Osteoblast (primary cell): ENCODE results near the gene NOXO1. TPM values are rescaled to one million over a fixed set of nuclear protein-coding genes. Genes with fewer than 3 reads are reported as not detected.

Experiments used
- DNase-seq: peaks from one replicate; pipeline ENCODE4 v3.0.0; 2011; ENCODE audit warnings: low spot score, mixed read lengths; ENCODE audit not compliant: insufficient read length; ENCODE audit errors: missing footprints
- H2AFZ ChIP-seq: 2 replicates; pipeline ENCODE4 v1.6.0; 2011; ENCODE audit warnings: mild to moderate bottlenecking, low read length
- H3K27ac ChIP-seq: 2 replicates; pipeline ENCODE4 v1.5.1; 2011; ENCODE audit warnings: mild to moderate bottlenecking, low read depth, low read length, moderate library complexity
- H3K27me3 ChIP-seq: 2 replicates; pipeline ENCODE4 v1.6.0; 2012; ENCODE audit warnings: mild to moderate bottlenecking, control low read depth, inconsistent platforms, low read length, moderate library complexity; ENCODE audit not compliant: insufficient read depth
- H3K36me3 ChIP-seq: 2 replicates; pipeline ENCODE4 v1.5.1; 2011; ENCODE audit warnings: mild to moderate bottlenecking, low read length, control low read depth, moderate library complexity; ENCODE audit not compliant: insufficient read depth
- H3K4me1 ChIP-seq: 2 replicates; pipeline ENCODE4 v1.5.1; 2011; ENCODE audit warnings: mild to moderate bottlenecking, low read length, control low read depth, moderate library complexity; ENCODE audit not compliant: insufficient read depth
- H3K4me2 ChIP-seq: 2 replicates; pipeline ENCODE4 v1.6.0; 2011; ENCODE audit warnings: mild to moderate bottlenecking, low read length; ENCODE audit not compliant: insufficient read depth
- H3K4me3 ChIP-seq: fragments of 200-600 bp; sonication (generic); 3 replicates; pipeline ENCODE4 v1.5.1; 2012; ENCODE audit warnings: mild to moderate bottlenecking, low read length, inconsistent platforms; ENCODE audit not compliant: insufficient read depth
- H3K79me2 ChIP-seq: 2 replicates; pipeline ENCODE4 v1.6.0; 2012; ENCODE audit warnings: mild to moderate bottlenecking, low read length, control low read depth, inconsistent platforms; ENCODE audit not compliant: insufficient read depth
- H3K9me3 ChIP-seq: 2 replicates; pipeline ENCODE4 v1.5.1; 2011; ENCODE audit warnings: low read depth, low read length, control low read depth
- H4K20me1 ChIP-seq: 2 replicates; pipeline ENCODE4 v1.6.0; 2012; ENCODE audit warnings: mild to moderate bottlenecking, low read length, control low read depth; ENCODE audit not compliant: insufficient read depth
- total RNA-seq: library from RNA; depleted of rRNA; stranded (reverse); fragments of >200 nt; gene quantifications from 2 replicates; pipeline ENCODE4 v1.2.3, GENCODE V29; 2012
- TF ChIP-seq, protein P1 (sequence below): IDR thresholded peaks from 2 replicates; pipeline ENCODE4 v1.5.1; 2011; ENCODE audit warnings: mild to moderate bottlenecking, low read depth, low read length, moderate library complexity; ENCODE audit errors: extremely low read depth

NOXO1 gene
- total RNA-seq, 1 donor: under 0.01 TPM

DNA sequence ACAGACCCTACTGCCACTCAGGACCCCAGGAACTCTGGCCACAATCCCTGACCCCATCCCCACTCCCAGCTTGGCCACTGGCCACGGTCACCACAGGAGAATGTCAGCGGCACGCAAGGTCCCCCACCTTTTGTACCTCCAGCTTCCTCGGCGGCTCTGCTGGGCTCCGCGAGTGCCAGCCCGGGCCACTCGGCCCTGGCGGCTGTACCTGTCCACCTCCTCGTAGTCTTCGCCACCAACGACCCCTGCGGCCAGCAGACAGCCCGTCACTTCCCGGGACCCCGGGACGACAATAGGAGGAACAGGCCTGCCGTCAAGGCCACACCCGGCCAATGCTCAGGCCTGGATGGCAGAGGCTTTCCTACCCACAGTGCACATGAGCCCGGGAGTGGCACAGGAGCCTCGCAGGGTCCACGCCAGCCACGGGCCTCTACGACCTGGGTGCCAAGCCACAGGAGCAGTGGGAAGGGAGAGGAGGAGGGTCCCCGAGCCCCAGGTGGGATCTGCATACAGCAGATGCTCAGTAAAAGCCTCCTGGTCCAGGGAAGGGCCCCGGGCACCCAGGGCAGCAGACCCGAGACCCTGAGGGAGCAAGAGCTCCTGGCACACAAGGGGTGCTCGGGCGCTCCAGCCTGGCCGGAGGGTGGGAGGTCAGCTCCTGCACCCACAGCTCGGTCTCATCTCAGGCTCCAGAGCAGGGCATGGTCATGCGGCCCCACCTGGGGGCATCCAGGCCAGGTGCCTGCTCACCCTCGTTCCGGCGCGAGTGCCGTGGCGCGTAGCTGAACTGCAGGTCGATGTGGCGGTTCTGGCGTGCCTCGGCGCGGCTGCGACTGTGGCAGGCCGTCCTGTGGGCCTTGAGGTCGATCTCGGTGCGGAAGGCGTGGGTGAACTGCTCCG lies 20.4 kb upstream of the NOXO1 start:
- Histone ChIP-seq H3K36me3 (peaks cover 52% of the 10 kb centered on the region), H3K4me2 (no peak overlapping the region), H3K4me3 (no peak overlapping the region), H3K4me1 (peaks cover 6% of the 10 kb centered on the region), H3K9me3 (no peaks in the 10 kb centered on the region), H4K20me1 (peaks cover 48% of the 10 kb centered on the region), H3K27ac (no peak overlapping the region), H3K79me2 (peaks cover 57% of the 10 kb centered on the region), H2AFZ (no peak overlapping the region), H3K27me3 (no peaks in the 10 kb centered on the region)
- no peak for DNase-seq
- TF ChIP-seq, protein P1, sequence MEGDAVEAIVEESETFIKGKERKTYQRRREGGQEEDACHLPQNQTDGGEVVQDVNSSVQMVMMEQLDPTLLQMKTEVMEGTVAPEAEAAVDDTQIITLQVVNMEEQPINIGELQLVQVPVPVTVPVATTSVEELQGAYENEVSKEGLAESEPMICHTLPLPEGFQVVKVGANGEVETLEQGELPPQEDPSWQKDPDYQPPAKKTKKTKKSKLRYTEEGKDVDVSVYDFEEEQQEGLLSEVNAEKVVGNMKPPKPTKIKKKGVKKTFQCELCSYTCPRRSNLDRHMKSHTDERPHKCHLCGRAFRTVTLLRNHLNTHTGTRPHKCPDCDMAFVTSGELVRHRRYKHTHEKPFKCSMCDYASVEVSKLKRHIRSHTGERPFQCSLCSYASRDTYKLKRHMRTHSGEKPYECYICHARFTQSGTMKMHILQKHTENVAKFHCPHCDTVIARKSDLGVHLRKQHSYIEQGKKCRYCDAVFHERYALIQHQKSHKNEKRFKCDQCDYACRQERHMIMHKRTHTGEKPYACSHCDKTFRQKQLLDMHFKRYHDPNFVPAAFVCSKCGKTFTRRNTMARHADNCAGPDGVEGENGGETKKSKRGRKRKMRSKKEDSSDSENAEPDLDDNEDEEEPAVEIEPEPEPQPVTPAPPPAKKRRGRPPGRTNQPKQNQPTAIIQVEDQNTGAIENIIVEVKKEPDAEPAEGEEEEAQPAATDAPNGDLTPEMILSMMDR: no peak

GRCh38 chr16:2001035-2001434 lies 19.8 kb upstream of the NOXO1 start:
- TF ChIP-seq, protein P1: no peak
- Histone ChIP-seq H3K4me2 (no peak overlapping the region), H3K27ac (no peak overlapping the region), H3K4me1 (peaks cover 6% of the 10 kb centered on the region), H3K4me3 (no peak overlapping the region), H3K79me2 (peaks cover 50% of the 10 kb centered on the region), H3K36me3 (peaks cover 53% of the 10 kb centered on the region), H3K27me3 (no peaks in the 10 kb centered on the region), H4K20me1 (peaks cover 42% of the 10 kb centered on the region), H3K9me3 (no peaks in the 10 kb centered on the region), H2AFZ (no peak overlapping the region)
- DNase-seq: no peak

- H3K4me2 ChIP-seq: no peak overlapping the region
- H3K27ac ChIP-seq: no peak overlapping the region
- H2AFZ ChIP-seq: no peak overlapping the region
- peaks cover 32% of the 10 kb centered on the region for H4K20me1 ChIP-seq
- H3K4me3 ChIP-seq: no peak overlapping the region
- no peaks in the 10 kb centered on the region for H3K9me3 ChIP-seq
- H3K79me2 ChIP-seq: peaks cover 40% of the 10 kb centered on the region
- peaks cover 53% of the 10 kb centered on the region for H3K36me3 ChIP-seq
- no peak for DNase-seq
- no peaks in the 10 kb centered on the region for H3K27me3 ChIP-seq
- TF ChIP-seq, protein P1: no peak
- H3K4me1 ChIP-seq: peaks cover 6% of the 10 kb centered on the region
These were observed 18.7 kb upstream of the NOXO1 start for GRCh38 chr16:1999866-2000514.
